Stimulated activated CD8-positive, alpha-beta memory T cell treated with anti-CD3 and anti-CD28 coated beads, Interleukin-4, amount 100 ng/mL, for 24 hours (primary cell): ENCODE results near the gene FBN2.

Source experiments
- DNase-seq: peaks from one replicate; pipeline ENCODE4 v3.0.0-alpha.2; 2020; ENCODE audit warnings: low read depth

Gene FBN2

GRCh38 chr5:128305341-128305740 lies 232.7 kb downstream of the FBN2 start:
- no peak for DNase-seq

GRCh38 chr5:128304791-128305190 lies 233.3 kb downstream of the FBN2 start:
- DNase-seq: no peak

- no peak for DNase-seq
Measured at GRCh38 chr5:128304088-128304487, 234.0 kb downstream of the FBN2 start.

GRCh38 chr5:128303593-128303992 lies 234.5 kb downstream of the FBN2 start:
- DNase-seq: no peak

GRCh38 chr5:128300181-128300580 lies 237.9 kb downstream of the FBN2 start:
- no peak for DNase-seq

GRCh38 chr5:128290152-128290858 lies 247.7 kb downstream of the FBN2 start:
- DNase-seq: no peak

GRCh38 chr5:128287740-128288139 lies 250.3 kb downstream of the FBN2 start:
- no peak for DNase-seq

- no peak for DNase-seq
Measured at GRCh38 chr5:128284236-128284635, 253.8 kb downstream of the FBN2 start.

GRCh38 chr5:128279345-128279744 lies 258.7 kb downstream of the FBN2 start:
- DNase-seq: no peak

GRCh38 chr5:128276537-128277216 lies 261.4 kb downstream of the FBN2 start:
- no peak for DNase-seq

GRCh38 chr5:128274441-128274840 lies 263.6 kb downstream of the FBN2 start:
- DNase-seq: no peak

GRCh38 chr5:128273736-128274135 lies 264.3 kb downstream of the FBN2 start:
- no peak for DNase-seq

GRCh38 chr5:128271859-128272464 lies 266.1 kb downstream of the FBN2 start:
- DNase-seq: no peak

- DNase-seq: no peak
Measured at GRCh38 chr5:128271071-128271470, 267.0 kb downstream of the FBN2 start.

GRCh38 chr5:128264564-128265360 lies 273.3 kb downstream of the FBN2 start:
- DNase-seq: no peak

- no peak for DNase-seq
Measured at GRCh38 chr5:128263357-128263756, 274.7 kb downstream of the FBN2 start.

- no peak for DNase-seq
Measured at GRCh38 chr5:128262911-128263310, 275.1 kb downstream of the FBN2 start.

GRCh38 chr5:128259607-128260021 lies 278.4 kb downstream of the FBN2 start:
- DNase-seq: no peak

GRCh38 chr5:128258372-128258771 lies 279.7 kb downstream of the FBN2 start:
- DNase-seq: no peak

GRCh38 chr5:128257076-128257475 lies 281.0 kb downstream of the FBN2 start:
- DNase-seq: no peak

GRCh38 chr5:128254789-128255188 lies 283.3 kb downstream of the FBN2 start:
- no peak for DNase-seq

GRCh38 chr5:128253880-128254279 lies 284.2 kb downstream of the FBN2 start:
- DNase-seq: no peak

GRCh38 chr5:128253161-128253560 lies 284.9 kb downstream of the FBN2 start:
- no peak for DNase-seq
